Loucy (cell line): ENCODE data around the gene ANO10.

Experiments
- H2AFZ ChIP-seq: fragments of 200-600 bp; sonication (generic); 2 replicates; pipeline ENCODE4 v1.6.0; 2016; ENCODE audit warnings: antibody characterized with exemption, mild to moderate bottlenecking, low read length, moderate library complexity
- H3F3A ChIP-seq: fragments of 200-600 bp; 2 replicates; pipeline ENCODE4 v1.6.0; 2016; ENCODE audit warnings: antibody characterized with exemption, low read depth, mild to moderate bottlenecking
- H3K27me3 ChIP-seq: fragments of 200-600 bp; sonication (generic); 2 replicates; pipeline ENCODE4 v1.6.1; 2014; ENCODE audit warnings: low read length, mild to moderate bottlenecking; ENCODE audit not compliant: insufficient read depth, poor library complexity, severe bottlenecking
- H3K36me3 ChIP-seq: fragments of 200-600 bp; sonication (generic); 2 replicates; pipeline ENCODE4 v1.6.1; 2016; ENCODE audit warnings: low read length; ENCODE audit not compliant: insufficient read depth
- H3K4me1 ChIP-seq: fragments of 200-600 bp; sonication (generic); 2 replicates; pipeline ENCODE4 v1.5.1; 2014; ENCODE audit warnings: low read length, mild to moderate bottlenecking; ENCODE audit not compliant: insufficient read depth, poor library complexity, severe bottlenecking
- H3K4me2 ChIP-seq: fragments of 200-600 bp; sonication (generic); 2 replicates; pipeline ENCODE4 v1.6.0; 2014; ENCODE audit warnings: antibody characterized with exemption, low read length, low read depth, mild to moderate bottlenecking; ENCODE audit not compliant: poor library complexity, severe bottlenecking
- H3K4me3 ChIP-seq: fragments of 200-600 bp; sonication (generic); 2 replicates; pipeline ENCODE4 v1.5.1; 2014; ENCODE audit warnings: low read length, mild to moderate bottlenecking, mixed read lengths; ENCODE audit not compliant: poor library complexity, severe bottlenecking
- H3K79me2 ChIP-seq: fragments of 200-600 bp; sonication (generic); 2 replicates; pipeline ENCODE4 v1.6.1; 2014; ENCODE audit warnings: low read length; ENCODE audit not compliant: insufficient read depth
- H3K9ac ChIP-seq: fragments of 200-600 bp; sonication (generic); 2 replicates; pipeline ENCODE4 v1.6.0; 2014; ENCODE audit warnings: mild to moderate bottlenecking, low read depth, low read length, moderate library complexity; ENCODE audit not compliant: poor library complexity, severe bottlenecking
- H3K9me2 ChIP-seq: fragments of 200-600 bp; sonication (generic); replicated peaks from 2 replicates; pipeline ENCODE4 v1.6.1; 2016; ENCODE audit warnings: low read depth, low read length, mixed read lengths
- H3K9me3 ChIP-seq: fragments of 200-600 bp; sonication (generic); 2 replicates; pipeline ENCODE4 v1.6.1; 2014; ENCODE audit warnings: mild to moderate bottlenecking, antibody characterized with exemption, low read length, low read depth; ENCODE audit not compliant: insufficient read depth
- H4K20me1 ChIP-seq: fragments of 200-600 bp; sonication (generic); 2 replicates; pipeline ENCODE4 v1.6.0; 2014; ENCODE audit warnings: antibody characterized with exemption, low read length, mild to moderate bottlenecking; ENCODE audit not compliant: insufficient read depth, poor library complexity, severe bottlenecking
- EZH2phosphoT487 ChIP-seq: fragments of 200-600 bp; IDR thresholded peaks from 2 replicates; pipeline ENCODE4 v1.6.1; 2018; ENCODE audit warnings: antibody characterized with exemption, mild to moderate bottlenecking, moderate library complexity, borderline replicate concordance
- TF ChIP-seq, protein P1 (sequence below): fragments of 200-600 bp; sonication (generic); conservative IDR thresholded peaks from 2 replicates; pipeline ENCODE4 v1.5.1; 2014; ENCODE audit warnings: mild to moderate bottlenecking, antibody characterized with exemption, low read length

Gene ANO10

DNA sequence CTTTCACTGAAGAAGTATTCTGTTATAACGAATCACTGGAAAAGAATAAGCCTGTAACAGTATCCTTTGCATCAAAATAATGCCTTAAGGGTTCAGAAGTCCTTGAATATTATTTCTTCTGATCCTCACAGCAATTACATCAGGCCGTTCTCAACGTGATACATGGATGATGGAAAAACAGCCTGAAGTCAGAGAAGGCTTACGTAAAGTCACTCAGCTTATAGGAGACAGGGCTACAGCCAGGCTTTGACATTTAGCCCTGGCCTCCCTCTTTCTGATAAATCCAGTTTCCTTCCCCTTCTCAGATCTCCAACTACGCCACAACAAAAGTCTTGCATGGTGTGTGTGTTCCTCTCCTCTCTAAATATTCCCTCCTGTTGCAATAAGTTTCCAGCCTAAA is 131.9 kb downstream of the ANO10 start:
- no peaks in the 10 kb centered on the region for H3K9me2 ChIP-seq
- no peak overlapping the region for H3K4me2 ChIP-seq
- no peak overlapping the region for H2AFZ ChIP-seq
- TF ChIP-seq EZH2phosphoT487: no peak
- TF ChIP-seq, protein P1, sequence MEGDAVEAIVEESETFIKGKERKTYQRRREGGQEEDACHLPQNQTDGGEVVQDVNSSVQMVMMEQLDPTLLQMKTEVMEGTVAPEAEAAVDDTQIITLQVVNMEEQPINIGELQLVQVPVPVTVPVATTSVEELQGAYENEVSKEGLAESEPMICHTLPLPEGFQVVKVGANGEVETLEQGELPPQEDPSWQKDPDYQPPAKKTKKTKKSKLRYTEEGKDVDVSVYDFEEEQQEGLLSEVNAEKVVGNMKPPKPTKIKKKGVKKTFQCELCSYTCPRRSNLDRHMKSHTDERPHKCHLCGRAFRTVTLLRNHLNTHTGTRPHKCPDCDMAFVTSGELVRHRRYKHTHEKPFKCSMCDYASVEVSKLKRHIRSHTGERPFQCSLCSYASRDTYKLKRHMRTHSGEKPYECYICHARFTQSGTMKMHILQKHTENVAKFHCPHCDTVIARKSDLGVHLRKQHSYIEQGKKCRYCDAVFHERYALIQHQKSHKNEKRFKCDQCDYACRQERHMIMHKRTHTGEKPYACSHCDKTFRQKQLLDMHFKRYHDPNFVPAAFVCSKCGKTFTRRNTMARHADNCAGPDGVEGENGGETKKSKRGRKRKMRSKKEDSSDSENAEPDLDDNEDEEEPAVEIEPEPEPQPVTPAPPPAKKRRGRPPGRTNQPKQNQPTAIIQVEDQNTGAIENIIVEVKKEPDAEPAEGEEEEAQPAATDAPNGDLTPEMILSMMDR: no peak
- no peaks in the 10 kb centered on the region for H4K20me1 ChIP-seq
- no peaks in the 10 kb centered on the region for H3K9me3 ChIP-seq
- no peak overlapping the region for H3K4me3 ChIP-seq
- H3K9ac ChIP-seq: no peak overlapping the region
- H3F3A ChIP-seq: no peaks in the 10 kb centered on the region
- no peaks in the 10 kb centered on the region for H3K4me1 ChIP-seq
- H3K36me3 ChIP-seq: no peaks in the 10 kb centered on the region
- no peaks in the 10 kb centered on the region for H3K27me3 ChIP-seq
- no peaks in the 10 kb centered on the region for H3K79me2 ChIP-seq

DNA sequence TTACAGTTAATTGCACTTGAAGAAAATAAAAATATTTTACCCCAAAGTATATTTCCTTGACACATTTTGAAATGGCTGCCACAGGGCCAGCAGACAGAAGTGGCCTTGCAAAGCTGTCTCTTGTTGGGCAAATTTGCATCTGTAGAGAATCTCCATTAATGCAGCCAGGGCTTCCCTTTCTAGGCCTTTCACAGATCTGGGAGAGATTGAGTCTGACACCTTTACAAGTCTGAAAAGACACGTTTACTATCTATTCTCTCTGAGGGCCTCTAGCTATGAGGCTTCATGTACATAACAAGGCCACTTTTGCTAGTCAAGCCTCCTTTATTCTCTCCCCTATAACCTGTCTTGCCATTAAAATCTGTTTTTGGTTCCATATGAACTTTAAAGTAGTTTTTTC is 135.9 kb downstream of the ANO10 start:
- H3K27me3 ChIP-seq: no peaks in the 10 kb centered on the region
- no peak for TF ChIP-seq EZH2phosphoT487
- TF ChIP-seq, protein P1: no peak
- H3K79me2 ChIP-seq: no peaks in the 10 kb centered on the region
- H3K9me2 ChIP-seq: no peaks in the 10 kb centered on the region
- H3K36me3 ChIP-seq: no peaks in the 10 kb centered on the region
- H3K4me1 ChIP-seq: no peaks in the 10 kb centered on the region
- H3K4me2 ChIP-seq: no peak overlapping the region
- H3K9ac ChIP-seq: no peak overlapping the region
- no peaks in the 10 kb centered on the region for H3K9me3 ChIP-seq
- no peaks in the 10 kb centered on the region for H4K20me1 ChIP-seq
- no peaks in the 10 kb centered on the region for H3F3A ChIP-seq
- H2AFZ ChIP-seq: no peak overlapping the region
- no peak overlapping the region for H3K4me3 ChIP-seq

DNA sequence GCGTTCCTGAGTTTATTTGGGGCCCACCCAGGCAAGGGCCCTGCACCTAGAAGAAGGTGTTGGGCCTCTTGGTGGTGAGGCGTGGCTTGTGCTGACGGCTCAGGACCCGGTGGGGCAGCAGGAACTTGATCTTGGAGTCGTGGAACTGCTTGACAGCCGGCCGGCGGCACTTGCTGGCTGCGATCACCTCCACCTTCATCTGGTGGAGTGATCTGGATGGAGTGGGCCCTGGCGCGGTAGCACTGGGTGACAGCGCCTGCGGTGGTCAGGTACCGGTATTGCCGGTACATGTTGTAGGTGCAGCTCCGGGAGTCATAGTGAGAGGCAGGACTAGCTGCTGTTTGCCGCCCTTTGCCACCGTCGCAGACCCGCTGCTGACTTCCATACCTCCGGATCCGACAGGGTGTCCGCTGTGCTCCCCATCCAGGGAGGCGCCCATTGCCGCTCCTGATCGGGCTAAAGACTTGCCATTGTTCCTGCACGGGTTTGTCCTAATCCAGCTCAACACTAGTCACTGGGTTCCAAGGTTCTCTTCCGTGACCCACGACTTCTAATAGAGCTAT is 136.8 kb downstream of the ANO10 start:
- Histone ChIP-seq H3F3A (no peaks in the 10 kb centered on the region), H3K9me3 (no peaks in the 10 kb centered on the region)
- no peak for TF ChIP-seq EZH2phosphoT487
- TF ChIP-seq, protein P1: no peak

More for the DNA sequence above, 136.8 kb downstream of the ANO10 start:
- no peak overlapping the region for H3K4me2 ChIP-seq
- no peaks in the 10 kb centered on the region for H4K20me1 ChIP-seq
- no peaks in the 10 kb centered on the region for H3K79me2 ChIP-seq
- H3K36me3 ChIP-seq: no peaks in the 10 kb centered on the region
- H3K27me3 ChIP-seq: no peaks in the 10 kb centered on the region
- no peak overlapping the region for H2AFZ ChIP-seq
- no peaks in the 10 kb centered on the region for H3K4me1 ChIP-seq
- no peaks in the 10 kb centered on the region for H3K9me2 ChIP-seq
- no peak overlapping the region for H3K9ac ChIP-seq
- H3K4me3 ChIP-seq: no peak overlapping the region
